Neuronal stem cell (in vitro differentiated cells): ENCODE results near the gene HOXA10.

ENCODE experiments used
- DNase-seq: peaks from one replicate; pipeline ENCODE4 v3.0.0-alpha.2; 2013; ENCODE audit warnings: low spot score
- H2AFZ ChIP-seq: one replicate; pipeline ENCODE4 v1.6.1; 2013; ENCODE audit warnings: mild to moderate bottlenecking, low read length, inconsistent platforms
- H2AK5ac ChIP-seq: 2 replicates; pipeline ENCODE4 v1.6.1; 2013; ENCODE audit warnings: low read depth, mild to moderate bottlenecking, inconsistent platforms, low read length, moderate library complexity, mixed read lengths
- H2BK120ac ChIP-seq: 2 replicates; pipeline ENCODE4 v1.6.1; 2013; ENCODE audit warnings: low read depth, mild to moderate bottlenecking, inconsistent platforms, low read length, moderate library complexity, mixed read lengths
- H2BK12ac ChIP-seq: one replicate; pipeline ENCODE4 v1.6.1; 2013; ENCODE audit warnings: low read length, inconsistent platforms
- H2BK15ac ChIP-seq: 2 replicates; pipeline ENCODE4 v1.6.1; 2013; ENCODE audit warnings: mild to moderate bottlenecking, low read length, inconsistent platforms, mixed read lengths
- H2BK5ac ChIP-seq: one replicate; pipeline ENCODE4 v1.6.1; 2013; ENCODE audit warnings: inconsistent platforms, mild to moderate bottlenecking, low read length, moderate library complexity
- H3K14ac ChIP-seq: one replicate; pipeline ENCODE4 v1.6.1; 2013; ENCODE audit warnings: low read length, inconsistent platforms
- H3K18ac ChIP-seq: 2 replicates; pipeline ENCODE4 v1.6.1; 2013; ENCODE audit warnings: low read length, inconsistent platforms
- H3K23ac ChIP-seq: 2 replicates; pipeline ENCODE4 v1.6.1; 2013; ENCODE audit warnings: low read depth, mild to moderate bottlenecking, mixed read lengths, low read length, inconsistent platforms; ENCODE audit not compliant: poor library complexity
- H3K27ac ChIP-seq: replicated peaks from 3 replicates; pipeline ENCODE4 v1.5.1; 2013; ENCODE audit warnings: low read length, inconsistent platforms
- H3K27me3 ChIP-seq, 3 experiments: 2 replicates each; pipeline ENCODE4 v1.6.1; 2013; ENCODE audit warnings: low read length in 3 of 3, mild to moderate bottlenecking in 2 of 3, inconsistent platforms in 1 of 3, low read depth in 1 of 3, mixed read lengths in 1 of 3, moderate library complexity in 1 of 3; ENCODE audit not compliant: control insufficient read depth in 3 of 3, insufficient read depth in 3 of 3
- H3K36me3 ChIP-seq, 2 donors: replicated peaks in 1 of 2; 2 replicates each; pipeline ENCODE4 v1.6.1; 2013; ENCODE audit warnings: low read length in 2 of 2; ENCODE audit not compliant: control insufficient read depth in 2 of 2, insufficient read depth in 2 of 2
- H3K4ac ChIP-seq: 2 replicates; pipeline ENCODE4 v1.6.1; 2013; ENCODE audit warnings: inconsistent platforms, mild to moderate bottlenecking, low read length, moderate library complexity
- H3K4me1 ChIP-seq, 2 donors: 1 replicate in 1 of 2; 2 replicates in 1 of 2; pipeline ENCODE4 v1.6.1; 2013; ENCODE audit warnings: low read length in 2 of 2, low read depth in 1 of 2; ENCODE audit not compliant: control insufficient read depth in 2 of 2, insufficient read depth in 1 of 2
- H3K4me2 ChIP-seq: one replicate; pipeline ENCODE4 v1.6.1; 2013; ENCODE audit warnings: mild to moderate bottlenecking, low read length, inconsistent platforms; ENCODE audit not compliant: insufficient read depth, poor library complexity, severe bottlenecking
- H3K4me3 ChIP-seq, 2 donors: 2 replicates each; pipeline ENCODE4 v1.5.1; 2013; ENCODE audit warnings: low read length in 2 of 2, mild to moderate bottlenecking in 2 of 2, inconsistent platforms in 1 of 2, moderate library complexity in 1 of 2
- H3K79me1 ChIP-seq: one replicate; pipeline ENCODE4 v1.6.1; 2013; ENCODE audit warnings: low read depth, mild to moderate bottlenecking, inconsistent platforms, low read length, moderate library complexity
- H3K9ac ChIP-seq: one replicate; pipeline ENCODE4 v1.6.1; 2013; ENCODE audit warnings: mild to moderate bottlenecking, low read depth, low read length, inconsistent platforms; ENCODE audit not compliant: poor library complexity
- H3K9me3 ChIP-seq, 2 donors: replicated peaks in 1 of 2; 2 replicates each; pipeline versions ENCODE3 to v1.6.1; 2013; ENCODE audit warnings: low read length in 2 of 2, mild to moderate bottlenecking in 2 of 2, inconsistent platforms in 1 of 2, low read depth in 1 of 2, mixed read lengths in 1 of 2, moderate library complexity in 1 of 2; ENCODE audit not compliant: control insufficient read depth in 2 of 2, insufficient read depth in 1 of 2
- H4K8ac ChIP-seq: one replicate; pipeline ENCODE4 v1.6.1; 2013; ENCODE audit warnings: low read depth, mild to moderate bottlenecking, inconsistent platforms, low read length, moderate library complexity
- H4K91ac ChIP-seq: one replicate; pipeline ENCODE4 v1.6.1; 2013; ENCODE audit warnings: low read length, low read depth, mild to moderate bottlenecking, inconsistent platforms; ENCODE audit not compliant: poor library complexity
- WGBS, 2 donors: extraction: QIAGEN DNeasy Blood & Tissue Kit; methylation state at CpG; one replicate each; pipeline ENCODE4 v1.1.7; 2013; ENCODE audit warnings: missing lambda C conversion rate in 2 of 2, mixed read lengths in 1 of 2; ENCODE audit not compliant: insufficient read length in 2 of 2, insufficient replicate concordance in 1 of 2; ENCODE audit errors: extremely low coverage in 2 of 2; 5-methylcytosine and 5-hydroxymethylcytosine counted together

HOXA10 gene

DNA sequence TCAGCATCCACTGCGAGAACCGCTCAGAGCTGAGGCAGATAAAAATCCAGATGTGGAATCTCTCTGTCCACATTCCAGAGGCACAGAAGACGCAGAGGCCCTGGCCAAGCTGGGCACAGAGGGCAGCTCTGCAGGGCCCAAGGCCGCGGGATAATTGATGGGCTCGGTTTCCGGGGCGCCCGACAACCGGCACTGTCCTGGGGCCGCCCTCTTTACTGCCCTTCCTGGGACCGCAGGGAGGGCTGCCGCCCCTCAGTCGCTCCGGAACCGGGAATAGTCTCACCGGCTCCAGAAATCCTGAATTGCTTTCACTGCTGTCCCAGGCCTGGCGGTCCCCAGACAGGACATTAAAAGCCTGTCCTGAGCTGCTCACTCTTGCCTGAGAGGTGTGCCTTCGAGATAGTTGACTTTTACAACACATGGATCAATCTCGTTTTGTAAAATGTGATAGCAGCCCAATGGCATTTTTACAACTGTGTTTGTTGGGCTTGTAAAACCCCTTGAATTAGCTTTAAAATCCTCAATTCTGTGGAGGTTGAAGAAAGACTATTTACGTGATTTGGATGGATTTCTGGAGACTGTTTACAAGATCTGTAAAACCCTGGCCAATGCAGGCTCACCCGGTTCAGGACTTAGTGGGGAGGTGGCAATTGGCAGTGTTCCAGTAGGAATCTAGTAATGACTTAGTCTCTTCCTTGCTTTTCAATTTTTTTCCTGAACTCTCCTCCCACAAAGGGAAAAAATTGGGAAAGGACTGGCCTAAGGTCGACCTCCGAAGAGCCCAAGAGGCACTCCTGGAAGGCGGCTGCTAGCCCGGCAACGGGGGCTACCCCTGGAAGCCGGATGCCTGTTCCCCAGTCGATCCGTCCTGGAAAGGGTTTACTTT lies 25.1 kb downstream of the HOXA10 start:
- H3K9me3 ChIP-seq, result peaks cover 3 to 34% of the 10 kb centered on the region in 2 donors
- peak overlapping the region; percentile 1 for H4K8ac ChIP-seq
- no peak overlapping the region for H2BK12ac ChIP-seq
- no peak overlapping the region for H3K4ac ChIP-seq
- H3K18ac ChIP-seq, result no peak overlapping the region
- no peak overlapping the region for H2BK5ac ChIP-seq
- no peak overlapping the region for H3K4me2 ChIP-seq
- no peak overlapping the region for H2AK5ac ChIP-seq
- no peak overlapping the region for H3K4me3 ChIP-seq
- no peak overlapping the region for H2BK120ac ChIP-seq
- H3K27ac ChIP-seq, result no peak overlapping the region
- no peaks in the 10 kb centered on the region for H3K36me3 ChIP-seq
- H2BK15ac ChIP-seq, result no peak overlapping the region
- H3K27me3 ChIP-seq, result peaks cover 75 to 99% (median 99%) of the 10 kb centered on the region in 3 experiments
- H4K91ac ChIP-seq, result no peak overlapping the region
- H3K79me1 ChIP-seq, result no peaks in the 10 kb centered on the region
- no peak for DNase-seq
- H3K23ac ChIP-seq, result no peak overlapping the region
- no CpG with 5 or more reads among the region's 30 CpGs for whole genome bisulfite sequencing, 2 donors
- H3K4me1 ChIP-seq, result no peaks in the 10 kb centered on the region
- H3K14ac ChIP-seq, result peak overlapping the region; percentile 27
- H3K9ac ChIP-seq, result no peak overlapping the region
- H2AFZ ChIP-seq, result no peak overlapping the region

DNA sequence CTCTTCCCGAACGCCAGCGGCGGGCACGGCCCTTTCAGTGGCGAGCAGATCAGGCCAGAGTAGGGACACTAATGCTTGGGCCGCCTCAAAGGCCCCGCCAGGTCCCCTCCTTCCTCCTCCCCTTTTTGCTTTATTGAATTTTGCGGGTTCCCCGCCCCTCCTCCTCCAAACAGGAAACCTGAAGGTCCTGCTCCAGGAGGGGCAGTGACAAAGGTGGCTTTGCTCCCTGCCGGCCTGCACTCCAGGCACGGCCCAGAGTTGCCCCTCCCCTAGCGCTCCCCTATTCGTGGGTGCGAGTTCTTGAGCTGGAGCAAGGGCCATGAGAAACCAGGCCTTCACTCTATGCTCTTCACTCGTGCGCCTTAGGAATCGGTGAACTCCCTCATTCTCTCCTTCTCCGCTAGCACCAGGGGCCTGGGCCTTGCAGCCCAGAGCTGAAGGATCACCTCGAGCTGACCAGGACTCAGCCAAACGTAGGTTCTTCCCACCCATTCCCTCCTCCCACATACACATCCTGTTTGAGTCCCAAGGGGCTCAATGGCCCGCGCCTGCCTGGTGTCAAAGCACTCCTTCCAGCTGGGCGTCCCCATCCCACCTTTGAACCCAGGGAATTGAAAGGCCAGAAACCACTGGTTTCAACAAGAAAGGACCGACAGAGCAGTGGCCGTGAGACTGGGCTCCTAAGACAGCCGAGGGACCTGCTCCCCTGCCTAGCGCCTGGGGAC lies 25.9 kb downstream of the HOXA10 start:
- WGBS, 2 donors, result no CpG with 5 or more reads among the region's 28 CpGs

DNA sequence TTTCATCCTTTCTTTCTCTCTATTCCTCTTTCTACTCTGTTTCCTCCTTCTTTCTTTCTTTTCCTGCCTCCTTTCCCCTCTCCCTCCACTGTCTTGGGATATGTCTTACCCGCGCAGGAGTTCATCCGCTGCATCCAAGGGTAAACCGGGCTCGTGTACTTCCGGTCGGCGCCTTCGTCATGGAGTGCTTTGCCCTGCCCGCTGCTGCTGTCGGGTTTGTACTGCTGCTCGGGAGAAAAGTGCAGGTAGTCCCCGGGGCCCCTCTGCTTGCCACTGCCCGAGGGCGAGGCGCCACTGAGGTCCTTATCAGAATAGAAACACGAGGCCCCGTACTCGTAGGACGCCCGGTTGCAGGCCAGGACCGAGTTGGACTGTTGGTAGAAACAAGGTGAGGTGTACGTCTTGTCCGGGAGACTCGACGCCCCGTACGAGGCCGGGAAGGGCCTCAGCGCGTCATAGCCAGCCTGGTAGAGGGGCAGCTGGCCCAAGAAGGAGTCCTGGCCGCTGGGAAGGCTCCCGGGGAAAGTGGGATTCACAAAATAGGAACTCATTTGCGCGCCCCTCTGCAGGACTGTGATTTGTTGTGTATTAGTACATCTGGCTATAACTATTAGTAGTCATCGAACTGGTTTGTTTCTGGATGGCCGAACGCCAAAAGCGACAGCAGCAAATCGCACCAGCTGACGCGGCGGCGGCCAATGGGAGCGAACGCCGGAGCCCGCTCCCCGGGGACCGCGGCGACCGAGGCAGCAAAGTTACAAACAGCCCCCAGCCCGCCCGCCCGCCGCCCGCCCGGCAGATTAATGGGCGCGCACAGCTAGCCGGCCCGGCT lies 26.7 kb downstream of the HOXA10 start, which contains the start of gene HOXA6:
HOXA6 (minus strand) TSS at position 576 of the 832 bp plus-strand sequence; CDS start at position 551, 25 bp downstream.
- no peak within 1 kb of the TSS for H4K91ac ChIP-seq
- peaks cover 3 to 28% of the 10 kb centered on the region in 2 donors for H3K9me3 ChIP-seq
- H3K4me2 ChIP-seq, result no peak within 1 kb of the TSS
- peak within 1 kb of the TSS; percentile 44 for H3K14ac ChIP-seq
- H2BK15ac ChIP-seq, result no peak within 1 kb of the TSS
- H2BK5ac ChIP-seq, result no peak within 1 kb of the TSS
- H3K4me1 ChIP-seq, result no peaks in the 10 kb centered on the region
- H2AK5ac ChIP-seq, result no peak within 1 kb of the TSS
- H2AFZ ChIP-seq, result peak within 1 kb of the TSS; percentile 66
- H3K79me1 ChIP-seq, result no peaks in the 10 kb centered on the region
- peaks cover 72 to 99% (median 99%) of the 10 kb centered on the region in 3 experiments for H3K27me3 ChIP-seq
- H3K23ac ChIP-seq, result no peak within 1 kb of the TSS
- no peak within 1 kb of the TSS for H3K27ac ChIP-seq
- no peak for DNase-seq
- no CpG with 5 or more reads among the region's 63 CpGs for WGBS, 2 donors
- H3K36me3 ChIP-seq, result no peaks in the 10 kb centered on the region
- H3K4ac ChIP-seq, result no peak within 1 kb of the TSS
- no peak within 1 kb of the TSS for H2BK12ac ChIP-seq
- no peak within 1 kb of the TSS for H3K4me3 ChIP-seq
- no peak within 1 kb of the TSS for H3K9ac ChIP-seq
- no peak within 1 kb of the TSS for H3K18ac ChIP-seq
- H2BK120ac ChIP-seq, result no peak within 1 kb of the TSS
- H4K8ac ChIP-seq, result peak within 1 kb of the TSS; percentile 1

More for the DNA sequence above, 25.9 kb downstream of the HOXA10 start:
- Histone ChIP-seq H3K4me3 (no peak overlapping the region), H4K91ac (no peak overlapping the region), H3K9ac (no peak overlapping the region), H3K36me3 (no peaks in the 10 kb centered on the region), H2BK5ac (no peak overlapping the region), H3K23ac (no peak overlapping the region), H3K9me3 (peaks cover 3 to 32% of the 10 kb centered on the region in 2 donors), H3K4me1 (no peaks in the 10 kb centered on the region), H3K4ac (no peak overlapping the region), H4K8ac (peak overlapping the region; percentile 1), H3K79me1 (no peaks in the 10 kb centered on the region), H3K27ac (no peak overlapping the region), H3K27me3 (peaks cover 72 to 99% (median 99%) of the 10 kb centered on the region in 3 experiments), H3K18ac (no peak overlapping the region), H2AK5ac (no peak overlapping the region), H3K4me2 (no peak overlapping the region), H2BK15ac (no peak overlapping the region), H3K14ac (peak overlapping the region; percentile 27), H2BK12ac (no peak overlapping the region), H2BK120ac (no peak overlapping the region), H2AFZ (no peak overlapping the region)
- DNase-seq, result no peak
